T47D (cell line): Measurements from ENCODE around the gene CHD2.
"Not testable (repeated sequence)": the region's sequence is repeated elsewhere in the genome, so short reads cannot be mapped to it uniquely, and the experiment has no call there.

Experiments used
- DNase-seq, 2 experiments: peaks; one replicate each; pipeline versions ENCODE4 v3.0.0 to v3.0.0-alpha.2; 2011 to 2012; ENCODE audit warnings: low read depth in 1 of 2, low spot score in 1 of 2
- JUND ChIP-seq: IDR thresholded peaks from 2 replicates; pipeline ENCODE4 v1.6.1; 2012; ENCODE audit warnings: low read depth
- in situ Hi-C: cut with HindIII; loops from 2 replicates; pipeline ENCODE4 v1.10.0; 2016; ENCODE audit warnings: low sequenced_read_pairs, low pct_unique_long_range_greater_than_20kb

CHD2 gene

GRCh38 chr15:92917598-92918407, 17.7 kb downstream of the CHD2 start:
- in situ Hi-C loops = no loop called here
- DNase-seq = peak; percentile 52 to 97
- TF ChIP-seq JUND = no peak; the same call in 1 of the 2 replicates

GRCh38 chr15:92918881-92919280, 18.8 kb downstream of the CHD2 start:
- DNase-seq, in situ Hi-C loops: not testable (repeated sequence)

GRCh38 chr15:92920595-92921161, 20.6 kb downstream of the CHD2 start:
- in situ Hi-C loops = no loop called here

GRCh38 chr15:92921215-92922131, 21.3 kb downstream of the CHD2 start:
- no peak for TF ChIP-seq JUND
- no peak for DNase-seq
- in situ Hi-C loops = no loop called here

More at GRCh38 chr15:92920595-92921161, 20.6 kb downstream of the CHD2 start:
- no peak for DNase-seq
- no peak for TF ChIP-seq JUND

- no peak for TF ChIP-seq JUND
- in situ Hi-C loops = no loop called here
- DNase-seq = no peak
These were observed 22.4 kb downstream of the CHD2 start for GRCh38 chr15:92922418-92923002.

GRCh38 chr15:92924216-92924615, 24.1 kb downstream of the CHD2 start:
- no peak for DNase-seq
- in situ Hi-C loops = no loop called here
- no peak for TF ChIP-seq JUND

- in situ Hi-C loops = no loop called here
- DNase-seq = no peak
- TF ChIP-seq JUND = no peak
These were observed 25.3 kb downstream of the CHD2 start for GRCh38 chr15:92925454-92925853.

- no peak for TF ChIP-seq JUND
- in situ Hi-C loops = no loop called here
- DNase-seq = no peak
These were observed 28.2 kb downstream of the CHD2 start for GRCh38 chr15:92928225-92928750.

GRCh38 chr15:92929002-92929401, 28.9 kb downstream of the CHD2 start:
- DNase-seq = no peak
- TF ChIP-seq JUND = no peak
- in situ Hi-C loops = no loop called here

GRCh38 chr15:92930054-92930621, 30.0 kb downstream of the CHD2 start:
- no peak for DNase-seq
- no peak for TF ChIP-seq JUND
- in situ Hi-C loops = no loop called here

GRCh38 chr15:92930776-92931175, 30.7 kb downstream of the CHD2 start:
- peak in 1 of 2 experiments; percentile 51 for DNase-seq

More at GRCh38 chr15:92930776-92931175, 30.7 kb downstream of the CHD2 start:
- TF ChIP-seq JUND = no peak
- in situ Hi-C loops = no loop called here
